Measurements from ENCODE around the gene TMEM31. TPM values are rescaled to one million over a fixed set of nuclear protein-coding genes. Genes with fewer than 3 reads are reported as not detected.

Gene TMEM31
- total RNA-seq, 4 donors from 2014 or later = not detected

- no peaks in the 10 kb centered on the region for H3K9me3 ChIP-seq
- peaks cover 0 to 4% (median 0%) of the 10 kb centered on the region in 4 donors for H3K4me1 ChIP-seq
- 79% methylated on average over 3 of the region's 3 CpGs for WGBS
- TF ChIP-seq POLR2AphosphoS5 (IDR thresholded peaks at IDR 0.05) (no peak), EP300 (IDR thresholded peaks at IDR 0.05) (no peak), POLR2A (IDR thresholded peaks at IDR 0.05; ENCODE audit: low read depth) (no peak), CTCF (IDR thresholded peaks at IDR 0.05) (no peak)
- H3K27me3 ChIP-seq = no peaks in the 10 kb centered on the region
- H3K4me3 ChIP-seq = no peak overlapping the region
- H3K36me3 ChIP-seq = no peaks in the 10 kb centered on the region
- intact Hi-C loops (cut with DNase I) = no loop called here
- DNase-seq (ENCODE audit: extremely low spot score) = no peak
- no peak overlapping the region for H3K27ac ChIP-seq (replicated peaks in 1 of 4)
Observed at GRCh38 chrX:103730147-103730795, 19.6 kb downstream of the TMEM31 start.

DNA sequence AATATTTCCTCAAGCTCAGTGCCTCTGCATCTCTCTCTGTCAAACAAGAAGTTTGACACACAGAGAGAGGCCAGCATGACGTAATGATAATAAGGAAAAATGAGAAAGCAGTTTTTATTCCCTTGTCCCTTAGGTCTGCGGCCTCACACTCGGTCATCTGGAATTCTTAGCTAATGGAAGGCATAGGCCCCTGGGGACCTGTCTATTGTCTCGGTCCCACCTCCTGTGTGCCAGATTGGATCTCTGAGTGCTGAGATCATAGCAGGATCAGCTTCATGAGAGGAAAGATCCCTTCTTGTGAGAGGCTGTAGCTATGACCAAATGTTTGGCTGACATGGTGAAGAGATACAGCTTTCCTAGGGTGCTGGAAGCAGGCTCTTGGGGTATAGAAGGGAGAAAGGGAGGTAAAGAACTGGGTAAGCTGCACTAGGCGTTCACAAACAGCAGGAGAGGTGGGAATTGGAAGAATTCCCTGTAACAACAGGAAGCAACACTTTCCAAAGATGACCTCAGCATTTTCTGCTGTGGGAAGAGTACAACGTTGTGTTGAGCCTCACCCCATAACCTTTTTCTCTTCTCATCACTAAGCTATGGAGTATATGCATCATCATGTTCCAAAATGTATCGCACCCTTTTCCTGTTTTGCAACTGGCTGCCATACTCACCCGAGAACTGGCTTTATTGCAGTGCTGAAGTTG, 20.2 kb downstream of the TMEM31 start:
- no peak for DNase-seq (ENCODE audit: extremely low spot score)
- Histone ChIP-seq H3K4me3 (no peak overlapping the region), H3K36me3 (no peaks in the 10 kb centered on the region), H3K27ac (replicated peaks in 1 of 4) (no peak overlapping the region), H3K4me1 (peaks cover 0 to 4% (median 0%) of the 10 kb centered on the region in 4 donors), H3K9me3 (no peaks in the 10 kb centered on the region), H3K27me3 (no peaks in the 10 kb centered on the region)
- intact Hi-C loops (cut with DNase I) = no loop called here
- no peak for TF ChIP-seq EP300 (IDR thresholded peaks at IDR 0.05)
- no peak for TF ChIP-seq CTCF (IDR thresholded peaks at IDR 0.05)
- TF ChIP-seq POLR2AphosphoS5 (IDR thresholded peaks at IDR 0.05) = no peak
- TF ChIP-seq POLR2A (IDR thresholded peaks at IDR 0.05; ENCODE audit: low read depth) = no peak
- 48% methylated on average over 8 of the region's 8 CpGs for WGBS

GRCh38 chrX:103733017-103733416, 22.3 kb downstream of the TMEM31 start:
- Histone ChIP-seq H3K4me3 (no peak overlapping the region), H3K4me1 (peaks cover 0 to 4% (median 0%) of the 10 kb centered on the region in 4 donors), H3K36me3 (no peaks in the 10 kb centered on the region), H3K27ac (replicated peaks in 1 of 4) (no peak overlapping the region), H3K27me3 (peaks cover 0 to 5% (median 0%) of the 10 kb centered on the region in 4 donors), H3K9me3 (no peaks in the 10 kb centered on the region)
- no peak for DNase-seq (ENCODE audit: extremely low spot score)
- WGBS = 81% methylated on average over 1 of the region's 1 CpG
- intact Hi-C loops (cut with DNase I) = no loop called here
- no peak for TF ChIP-seq POLR2AphosphoS5 (IDR thresholded peaks at IDR 0.05)
- no peak for TF ChIP-seq CTCF (IDR thresholded peaks at IDR 0.05)
- TF ChIP-seq EP300 (IDR thresholded peaks at IDR 0.05) = no peak
- no peak for TF ChIP-seq POLR2A (IDR thresholded peaks at IDR 0.05; ENCODE audit: low read depth)

DNA sequence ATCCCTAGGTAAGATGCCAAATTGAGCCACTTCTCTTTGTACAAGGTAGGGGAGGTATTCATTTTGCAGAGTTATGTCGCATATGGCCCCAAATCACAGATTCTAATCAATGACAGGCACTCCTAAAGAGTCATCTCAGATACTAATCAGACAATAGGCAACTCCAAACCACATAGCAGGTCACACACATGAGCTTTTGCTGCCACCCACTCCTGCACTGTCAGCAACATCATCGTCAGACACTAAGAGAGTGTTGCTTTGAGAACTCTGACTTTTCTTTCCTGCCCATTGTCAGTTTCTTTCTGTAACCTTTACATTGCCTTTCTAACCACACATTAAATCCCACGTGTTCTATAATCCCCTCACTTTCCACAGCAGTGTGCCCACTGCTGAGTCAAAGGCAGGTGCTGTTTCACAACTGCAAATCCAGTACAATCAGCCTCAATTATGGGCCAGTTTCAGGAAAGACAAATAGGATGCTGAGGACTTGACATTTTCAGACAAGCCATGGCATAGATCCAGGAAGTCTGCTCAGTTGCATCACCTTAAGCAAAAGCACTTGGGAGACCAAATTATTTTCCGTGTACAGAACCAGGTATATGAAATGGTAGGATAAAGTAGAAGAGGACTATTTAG, 23.5 kb downstream of the TMEM31 start:
- no peaks in the 10 kb centered on the region for H3K9me3 ChIP-seq
- no peak for TF ChIP-seq POLR2A (IDR thresholded peaks at IDR 0.05; ENCODE audit: low read depth)
- TF ChIP-seq CTCF (IDR thresholded peaks at IDR 0.05) = no peak
- no peak for TF ChIP-seq POLR2AphosphoS5 (IDR thresholded peaks at IDR 0.05)
- TF ChIP-seq EP300 (IDR thresholded peaks at IDR 0.05) = no peak
- WGBS = 70% methylated on average over 4 of the region's 4 CpGs
- H3K36me3 ChIP-seq = no peaks in the 10 kb centered on the region
- intact Hi-C loops (cut with DNase I) = no loop called here
- H3K4me3 ChIP-seq = no peak overlapping the region
- H3K27me3 ChIP-seq = peaks cover 0 to 9% (median 0%) of the 10 kb centered on the region in 4 donors
- peaks cover 0 to 4% (median 0%) of the 10 kb centered on the region in 4 donors for H3K4me1 ChIP-seq
- no peak for DNase-seq (ENCODE audit: extremely low spot score)
- no peak overlapping the region for H3K27ac ChIP-seq (replicated peaks in 1 of 4)

All from esophagus muscularis mucosa (tissue), 4 donors.